HG02642 (cell line): ENCODE results near the gene ASIC4.

Experiments used
- ATAC-seq: cut with Tn5 transposase; IDR thresholded peaks from one replicate; pipeline ENCODE4 v1.9.1; 2021; ENCODE audit warnings: mild to moderate bottlenecking; ENCODE audit not compliant: unreplicated experiment, poor library complexity

The ASIC4 gene

DNA sequence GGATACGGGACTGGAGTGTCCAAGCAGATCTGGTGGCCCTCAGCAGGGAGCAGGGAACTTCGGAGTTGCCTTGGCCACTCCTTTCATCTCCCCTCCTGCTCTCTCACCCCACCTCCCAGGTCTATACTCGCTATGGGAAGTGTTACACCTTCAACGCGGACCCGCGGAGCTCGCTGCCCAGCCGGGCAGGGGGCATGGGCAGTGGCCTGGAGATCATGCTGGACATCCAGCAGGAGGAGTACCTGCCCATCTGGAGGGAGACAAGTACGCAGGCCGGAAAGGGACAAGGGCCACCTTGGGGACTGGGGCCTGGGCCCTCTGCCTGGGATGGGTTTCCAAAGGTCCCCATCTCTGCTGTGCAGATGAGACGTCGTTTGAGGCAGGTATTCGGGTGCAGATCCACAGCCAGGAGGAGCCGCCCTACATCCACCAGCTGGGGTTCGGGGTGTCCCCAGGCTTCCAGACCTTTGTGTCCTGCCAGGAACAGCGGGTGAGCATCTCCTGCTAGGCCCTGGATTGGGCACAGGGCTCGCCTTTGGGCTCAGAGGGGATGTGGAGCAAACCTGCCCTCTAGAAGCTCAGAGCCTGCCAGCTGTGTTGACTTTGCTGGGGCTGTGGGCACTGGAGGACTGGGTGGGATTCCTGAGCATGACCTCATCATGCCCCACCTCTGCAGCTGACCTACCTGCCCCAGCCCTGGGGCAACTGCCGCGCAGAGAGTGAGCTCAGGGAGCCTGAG, 17.5 kb downstream of the ASIC4 start:
- no peak for ATAC-seq

DNA sequence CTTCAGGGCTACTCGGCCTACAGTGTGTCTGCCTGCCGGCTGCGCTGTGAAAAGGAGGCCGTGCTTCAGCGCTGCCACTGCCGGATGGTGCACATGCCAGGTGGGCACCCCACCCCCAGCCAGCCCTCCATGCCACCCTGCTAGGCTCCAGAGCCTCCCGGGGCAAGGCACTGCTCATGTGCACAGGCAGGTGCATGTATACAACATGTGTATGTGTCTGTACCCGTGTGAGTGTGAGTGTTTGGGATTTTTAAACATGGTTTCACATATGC, 18.0 kb downstream of the ASIC4 start:
- no peak for ATAC-seq

DNA sequence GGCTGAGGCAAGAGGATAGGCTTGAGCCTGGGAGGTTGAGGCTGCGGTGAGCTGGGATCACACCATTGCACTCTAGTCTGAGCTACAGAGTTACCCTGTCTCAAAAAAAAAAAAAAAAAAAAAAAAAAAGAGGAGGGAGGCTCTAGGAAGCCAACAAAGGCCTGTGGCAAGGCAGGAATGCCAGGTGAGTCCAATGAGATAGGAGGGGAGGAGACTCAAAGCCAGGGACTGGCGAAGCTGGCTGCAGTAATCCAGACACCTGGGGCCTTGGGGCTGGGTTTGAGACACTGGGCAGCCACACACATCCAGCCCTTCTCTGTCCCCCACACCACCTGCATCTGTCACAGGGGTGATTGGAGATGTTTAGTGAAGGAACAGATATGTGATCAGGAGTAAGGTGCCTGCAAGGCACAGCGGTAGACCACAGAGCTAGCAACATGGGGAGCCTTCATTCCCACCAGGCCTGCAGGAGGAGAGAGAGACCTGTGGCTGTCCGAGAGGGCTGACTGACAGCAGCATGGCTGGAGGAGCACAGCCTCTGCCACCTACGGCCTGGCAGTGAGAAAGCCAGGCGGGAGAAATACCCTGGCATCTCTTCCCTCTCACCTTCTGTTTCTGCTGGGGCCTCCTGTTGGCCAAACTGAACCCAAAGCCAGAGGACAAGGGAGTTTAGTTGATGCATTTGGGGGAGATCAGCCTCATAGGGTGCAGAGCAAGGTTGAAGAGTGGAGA, 19.8 kb downstream of the ASIC4 start:
- ATAC-seq: no peak

DNA sequence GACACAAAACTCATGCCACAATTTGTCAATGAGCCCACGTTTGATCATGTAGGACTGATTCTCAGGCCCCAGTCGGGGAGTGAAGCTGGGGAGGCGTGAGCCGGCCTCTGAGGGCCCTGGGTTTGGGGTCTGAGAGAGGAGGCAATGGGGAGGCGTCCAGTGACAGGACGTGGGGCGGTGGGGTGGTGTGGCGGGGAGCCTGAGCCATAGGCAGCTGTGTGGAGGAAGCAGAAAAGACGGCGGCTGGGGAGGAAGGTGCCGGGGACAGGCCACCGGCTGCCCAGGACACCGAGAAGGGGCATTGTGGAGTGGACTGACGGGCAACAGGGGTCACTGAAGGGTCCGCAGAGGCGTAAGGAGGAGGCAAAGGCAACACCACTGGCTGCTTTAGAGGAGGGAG, 22.1 kb downstream of the ASIC4 start:
- ATAC-seq: no peak

DNA sequence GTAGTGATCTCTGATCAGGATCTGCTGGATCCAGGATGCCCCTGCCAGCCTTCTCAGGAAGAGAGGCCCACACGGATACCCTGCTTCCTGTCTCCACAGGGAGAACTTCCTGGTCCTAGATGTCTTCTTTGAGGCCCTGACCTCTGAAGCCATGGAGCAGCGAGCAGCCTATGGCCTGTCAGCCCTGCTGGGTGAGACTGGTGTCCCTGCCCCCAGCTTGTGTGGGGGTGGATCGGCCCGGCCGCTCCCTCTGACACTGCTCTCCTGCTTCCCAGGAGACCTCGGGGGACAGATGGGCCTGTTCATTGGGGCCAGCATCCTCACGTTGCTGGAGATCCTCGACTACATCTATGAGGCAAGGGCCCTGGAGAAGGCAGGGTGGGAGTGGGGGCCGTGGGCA, 22.7 kb downstream of the ASIC4 start:
- ATAC-seq: no peak

DNA sequence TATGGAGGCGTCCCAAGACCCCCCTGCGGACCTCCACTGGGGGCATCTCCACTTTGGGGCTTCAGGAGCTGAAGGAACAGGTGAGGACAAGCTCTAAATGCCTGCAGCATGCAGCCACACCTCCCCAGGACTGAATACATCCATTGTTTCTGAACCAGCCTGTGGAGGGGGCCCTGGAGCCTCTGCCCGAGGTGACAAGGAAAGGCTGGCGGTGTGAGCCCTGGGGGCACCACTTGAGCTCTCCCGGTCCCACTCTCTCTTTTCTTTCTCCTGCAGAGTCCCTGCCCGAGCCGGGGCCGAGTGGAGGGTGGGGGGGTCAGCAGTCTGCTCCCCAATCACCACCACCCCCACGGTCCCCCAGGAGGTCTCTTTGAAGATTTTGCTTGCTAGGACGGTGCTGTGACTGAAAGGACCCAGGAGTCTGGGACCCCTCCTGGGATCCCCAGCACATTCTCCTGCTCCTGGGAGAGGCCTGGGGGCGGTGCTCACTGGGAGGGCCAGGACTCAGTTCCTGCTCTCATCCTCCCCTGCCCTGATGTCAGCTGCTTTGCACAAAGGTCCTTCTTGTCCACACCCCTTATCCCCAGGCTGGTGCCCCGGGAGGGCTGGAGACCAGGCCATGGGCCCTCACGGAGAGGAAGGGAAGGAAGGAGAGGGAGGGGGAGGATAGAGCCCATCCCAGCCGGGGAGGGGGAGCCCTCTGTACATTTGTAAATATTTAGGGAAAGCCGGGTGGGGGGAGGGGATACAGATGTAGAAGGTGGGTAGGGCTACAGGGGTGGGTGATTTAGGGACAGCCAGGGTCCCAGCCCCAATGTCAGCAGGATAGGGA, 23.6 kb downstream of the ASIC4 start:
- no peak for ATAC-seq

DNA sequence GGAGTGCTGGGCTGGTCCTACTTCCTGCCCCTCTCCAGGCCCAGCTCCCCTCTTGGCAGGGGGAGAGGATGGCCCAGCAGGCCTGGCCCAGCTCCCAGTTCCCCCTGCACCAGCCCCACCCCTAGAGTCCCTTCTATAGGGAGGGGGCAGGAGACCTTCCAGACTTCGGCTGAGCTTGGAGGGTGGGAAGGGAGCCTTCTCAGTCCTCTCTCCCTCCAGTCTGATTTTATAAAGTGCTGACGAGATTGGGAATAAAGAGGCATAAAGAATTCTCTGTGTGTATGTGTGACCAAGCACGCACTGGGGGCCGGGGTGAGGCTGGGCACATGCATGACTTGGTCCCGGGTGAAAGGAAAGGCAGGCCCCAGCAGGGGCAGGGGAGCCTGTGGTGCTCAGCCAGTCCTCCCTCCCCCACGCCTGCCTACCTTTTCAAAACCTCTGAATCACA, 24.2 kb downstream of the ASIC4 start:
- no peak for ATAC-seq

DNA sequence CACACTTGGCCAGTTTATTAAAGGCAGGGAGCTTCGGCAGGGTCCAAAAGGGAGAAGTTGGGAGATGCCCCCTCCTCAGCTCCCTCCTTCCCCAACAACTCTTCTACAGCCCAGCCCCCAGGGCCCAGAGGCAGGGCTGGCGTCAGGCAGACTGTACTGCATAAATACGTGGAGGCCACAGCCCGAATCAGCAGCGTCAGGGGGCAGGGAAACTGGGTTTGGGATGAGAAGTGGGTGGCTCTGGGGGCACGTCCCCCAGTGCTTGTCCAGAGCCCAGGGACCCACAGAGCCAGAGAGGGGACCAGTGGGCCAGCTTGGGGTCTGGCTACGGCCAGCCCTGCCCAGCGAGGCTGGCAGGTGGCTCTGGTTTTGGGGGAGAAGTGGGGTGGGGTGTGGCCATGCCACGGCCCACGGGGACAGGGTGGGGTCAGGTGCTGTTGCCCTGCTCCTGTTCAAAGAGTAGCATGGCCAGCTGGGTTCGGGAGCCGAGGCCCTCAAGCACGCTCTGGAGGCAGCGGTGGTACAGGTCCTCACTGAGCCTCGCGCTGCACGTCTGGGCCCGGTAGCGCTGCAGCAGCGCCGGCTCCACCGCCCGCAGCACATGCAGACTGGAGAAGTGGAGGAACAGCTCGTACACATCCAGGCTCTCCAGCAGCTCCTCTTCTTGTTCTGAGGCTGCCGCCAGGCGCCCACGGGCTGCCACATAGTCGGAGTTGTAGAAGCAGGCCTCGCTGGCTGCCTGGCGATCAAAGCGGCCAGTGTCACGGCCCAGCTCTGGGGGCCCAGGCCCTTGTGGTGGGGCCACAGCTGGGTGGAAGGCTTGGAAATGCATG, 24.9 kb downstream of the ASIC4 start:
- no peak for ATAC-seq

DNA sequence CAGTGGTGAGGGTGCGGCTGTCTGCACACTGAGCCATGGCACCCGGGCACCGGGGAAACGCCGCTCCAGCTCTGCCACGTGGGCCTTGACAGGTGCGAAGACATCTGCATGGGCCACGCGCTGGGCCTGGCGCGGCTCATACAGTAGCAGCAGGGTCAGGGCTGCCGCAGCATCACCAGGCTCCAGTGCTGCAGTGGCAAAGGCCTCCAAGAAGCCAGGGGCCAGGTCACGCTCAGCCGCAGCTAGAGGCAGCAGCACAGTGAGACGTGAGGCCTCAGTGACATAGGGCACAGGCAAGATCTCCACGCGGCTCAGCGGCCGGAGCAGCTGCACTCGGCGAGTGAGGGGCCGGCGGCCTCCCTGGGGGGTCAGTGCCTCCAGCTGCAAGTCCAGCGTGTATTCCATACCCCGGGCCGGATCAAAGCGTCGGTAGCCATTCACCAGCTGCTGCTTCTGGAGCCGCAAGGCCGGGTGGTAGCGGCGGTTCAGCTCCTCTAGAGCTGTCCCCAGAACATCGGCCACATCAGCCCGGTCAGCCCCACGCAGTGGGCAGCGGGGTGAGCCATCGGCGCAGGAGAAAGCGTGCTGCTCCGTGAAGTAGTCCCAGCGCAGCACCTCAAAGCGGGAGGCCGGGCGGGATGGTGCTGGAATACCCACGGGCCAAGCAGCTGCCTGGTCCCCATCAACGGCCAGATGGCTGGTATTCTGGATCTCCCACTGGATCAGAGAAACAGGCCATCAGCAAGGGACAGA, 25.8 kb downstream of the ASIC4 start:
- no peak for ATAC-seq

DNA sequence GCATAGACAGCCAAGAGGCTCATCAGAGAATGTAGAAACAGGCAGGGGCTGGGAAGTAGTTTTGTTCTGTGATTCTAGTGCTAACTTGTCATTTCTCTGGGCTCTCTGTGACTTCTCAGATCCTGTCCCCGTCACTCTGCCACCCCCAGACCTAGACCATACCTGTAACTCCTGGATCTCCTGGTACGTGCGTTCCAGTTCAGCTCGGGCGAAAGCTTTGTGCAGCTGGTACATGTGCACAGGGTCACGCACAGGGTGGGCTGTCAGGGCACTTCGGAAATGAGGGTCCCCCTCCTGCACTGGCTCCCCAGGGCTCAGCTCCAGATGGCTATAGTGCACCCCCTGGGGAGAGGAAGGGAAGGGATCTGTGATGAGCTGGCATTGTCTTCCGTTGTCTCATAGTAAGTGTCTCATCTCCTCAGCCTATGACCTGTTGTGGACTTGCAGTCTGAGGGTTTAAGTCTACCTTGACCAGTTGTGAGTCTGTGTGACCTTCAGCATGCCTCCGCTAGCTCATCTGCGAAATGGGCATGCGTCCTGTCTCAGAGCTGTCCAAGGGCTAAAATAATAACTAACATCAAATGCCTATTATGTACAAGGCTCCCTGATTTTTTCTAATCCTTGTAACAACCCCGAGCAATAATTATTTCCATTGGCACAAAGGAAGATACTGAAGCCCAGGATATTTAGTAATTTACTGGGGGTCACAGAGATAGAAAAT, 26.7 kb downstream of the ASIC4 start:
- no peak for ATAC-seq

DNA sequence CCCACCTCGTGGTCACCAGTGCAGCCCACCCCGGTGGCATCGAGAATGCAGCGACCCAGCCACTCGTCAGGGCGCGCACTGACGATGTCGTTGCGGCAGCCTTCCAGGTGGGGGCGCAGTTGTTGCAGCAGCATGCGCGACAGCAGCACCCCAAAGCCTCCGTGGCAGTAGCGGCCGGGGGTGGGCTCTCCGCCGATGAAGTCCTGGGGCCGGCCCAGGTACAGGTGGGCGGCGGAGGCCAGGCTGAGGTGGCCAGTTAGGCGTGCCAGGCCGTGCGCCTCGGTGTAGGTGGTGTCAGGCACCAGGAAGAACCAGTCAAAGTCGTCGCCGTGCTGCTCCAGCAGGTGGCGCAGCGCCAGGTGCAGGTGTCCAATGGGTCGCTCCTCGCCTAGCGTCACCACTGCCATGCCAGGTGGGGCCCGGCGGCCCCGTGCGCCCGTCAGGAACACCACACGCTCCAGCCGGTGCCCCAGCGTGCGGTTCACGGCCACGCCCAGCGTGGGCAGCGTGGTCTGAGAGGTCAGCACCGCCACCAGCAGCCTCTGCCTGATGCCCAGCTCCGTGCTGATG, 27.4 kb downstream of the ASIC4 start:
- ATAC-seq: peak; percentile 45

DNA sequence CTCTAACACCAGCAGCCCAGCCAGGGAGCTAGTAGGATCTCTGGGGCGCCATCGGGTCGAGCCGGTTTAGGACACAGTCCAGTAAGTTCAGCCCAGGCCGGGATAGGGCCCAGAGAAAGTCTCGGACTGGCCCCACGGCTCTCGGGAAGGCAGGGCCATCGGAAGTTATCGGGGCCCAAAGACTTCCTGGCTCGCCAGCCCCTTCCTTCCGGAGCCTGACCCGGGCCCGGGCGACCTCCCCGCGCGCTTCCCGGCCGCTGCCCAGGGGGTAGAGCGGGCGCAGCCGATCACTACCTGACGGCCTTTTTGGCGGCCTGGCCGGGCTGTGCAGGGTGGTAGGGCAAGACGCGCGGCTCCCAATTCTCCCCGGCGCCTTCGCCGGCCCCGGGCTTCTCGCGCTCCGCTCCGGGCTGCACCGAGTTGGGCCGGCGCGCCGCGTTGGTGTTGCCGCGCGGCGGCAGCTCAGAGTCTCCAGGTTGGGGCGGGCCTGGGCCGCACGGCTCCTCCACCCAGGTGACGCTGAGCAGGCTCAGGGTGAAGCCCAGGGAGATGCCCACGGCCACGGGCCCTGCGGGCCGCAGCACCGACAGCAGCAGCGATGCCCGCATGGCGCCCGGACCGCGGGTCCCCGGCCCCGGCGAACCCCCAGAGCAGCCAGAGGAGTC, 28.8 kb downstream of the ASIC4 start:
- ATAC-seq: peak; percentile 38

DNA sequence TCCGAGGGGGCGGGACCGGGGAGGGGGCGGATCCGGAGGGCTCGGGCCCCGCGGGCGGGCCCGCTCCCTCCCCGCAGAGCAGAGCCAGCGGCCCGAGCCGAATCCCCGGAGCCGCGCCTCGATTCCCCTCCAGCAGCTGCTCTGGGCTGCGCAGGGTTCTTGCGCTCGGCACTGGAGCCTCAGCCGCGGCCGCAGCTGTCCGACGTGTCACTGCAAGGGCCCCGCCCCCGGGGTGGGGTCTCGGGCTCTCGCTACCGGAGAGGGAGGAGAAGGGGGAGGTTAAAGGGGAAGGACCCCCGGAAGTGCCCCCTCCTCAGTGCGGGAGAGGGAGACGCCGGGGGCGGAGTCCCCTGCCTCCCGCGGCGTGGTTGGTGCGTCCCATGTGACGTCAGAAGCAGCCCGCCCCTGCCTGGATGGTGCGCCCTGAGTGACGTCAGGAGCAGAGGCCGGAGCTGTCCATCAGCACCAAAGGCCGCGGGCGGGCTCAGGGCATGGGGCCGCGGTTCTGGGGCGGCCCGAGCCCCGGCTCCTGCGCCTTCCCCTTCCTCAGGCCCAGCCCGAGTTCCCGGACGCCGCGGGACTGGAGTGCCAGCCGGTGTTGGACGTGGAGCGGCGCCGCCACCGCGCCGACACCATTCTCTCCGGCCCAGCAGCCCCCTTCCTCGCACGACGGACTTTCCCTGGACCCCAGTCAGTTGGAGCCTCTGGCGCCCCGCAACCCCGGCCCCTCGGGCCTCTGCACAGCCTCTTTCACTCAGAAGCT, 29.5 kb downstream of the ASIC4 start, which contains the start of the genes CHPF and TMEM198:
Gene CHPF, minus strand, starts transcription at position 214 of the 763 bp plus-strand sequence. CDS start 271 bp downstream, outside the sequence.
Gene TMEM198, plus strand, starts transcription at position 433 of the 763 bp plus-strand sequence. CDS start 700 bp downstream, outside the sequence.
- peak; percentile 83 for ATAC-seq

DNA sequence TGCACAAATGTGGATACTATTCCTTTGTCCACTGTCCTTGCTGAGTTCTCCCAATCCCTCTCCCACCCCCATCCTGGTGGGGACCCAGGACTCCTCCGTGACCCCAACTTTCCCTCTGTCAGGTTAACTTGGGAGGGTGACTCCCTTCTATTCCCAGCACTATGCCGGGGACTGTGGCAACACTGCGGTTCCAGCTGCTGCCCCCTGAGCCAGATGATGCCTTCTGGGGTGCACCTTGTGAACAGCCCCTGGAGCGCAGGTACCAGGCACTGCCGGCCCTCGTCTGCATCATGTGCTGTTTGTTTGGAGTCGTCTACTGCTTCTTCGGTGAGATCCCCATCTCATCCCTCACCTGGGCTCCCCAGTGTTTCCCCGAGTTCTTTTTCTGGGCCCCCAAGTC, 30.3 kb downstream of the ASIC4 start:
- ATAC-seq: no peak

DNA sequence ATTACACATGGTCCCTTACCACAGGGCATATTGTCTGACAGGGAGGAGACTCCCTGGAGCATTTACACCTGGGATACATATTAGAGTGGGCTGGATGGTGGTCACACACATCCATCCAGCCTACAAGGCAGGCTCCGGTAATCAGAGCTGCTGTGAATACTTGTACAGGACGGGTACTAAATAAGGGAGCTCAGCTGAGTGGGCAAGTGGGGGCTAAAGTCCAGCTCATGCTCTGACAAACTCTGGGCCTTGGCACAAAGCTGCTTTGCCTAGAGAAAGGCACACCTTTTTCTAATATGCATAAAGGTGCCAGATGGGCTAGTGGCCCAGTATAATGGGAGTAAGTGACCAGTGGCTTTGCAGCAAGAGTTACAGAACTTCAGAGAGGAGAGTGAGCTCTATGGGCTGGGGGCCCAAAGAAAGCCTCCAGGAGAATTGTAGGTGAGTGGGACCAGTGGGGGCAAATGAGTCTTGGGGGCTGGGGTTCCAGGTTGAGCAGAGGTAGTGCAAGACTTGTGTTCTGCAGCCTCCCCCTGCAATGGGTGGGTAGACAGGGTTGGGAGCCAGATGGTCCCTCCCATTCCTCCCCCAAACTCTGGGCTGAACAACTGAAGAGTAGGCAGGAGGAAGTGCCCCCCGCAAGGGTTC, 31.1 kb downstream of the ASIC4 start:
- no peak for ATAC-seq

DNA sequence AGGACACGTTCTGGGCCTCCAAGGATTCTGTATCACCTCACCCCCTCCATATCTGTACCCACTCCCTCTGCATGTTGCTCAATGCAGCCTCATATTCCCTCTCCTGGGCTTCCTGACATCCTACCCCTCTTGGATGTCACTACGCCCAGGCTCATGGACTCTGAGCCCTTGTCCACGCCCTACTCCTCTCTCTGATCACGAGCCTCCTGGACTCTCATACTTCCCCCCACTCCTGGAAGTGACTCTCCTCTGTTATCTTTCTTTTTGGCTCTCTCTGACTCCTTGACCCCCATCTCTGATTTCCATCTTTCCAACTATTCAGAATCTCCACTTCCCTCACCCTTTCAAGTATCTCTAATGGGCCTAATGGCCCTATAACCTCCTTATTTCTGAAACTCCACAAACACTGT, 31.7 kb downstream of the ASIC4 start:
- ATAC-seq: no peak

DNA sequence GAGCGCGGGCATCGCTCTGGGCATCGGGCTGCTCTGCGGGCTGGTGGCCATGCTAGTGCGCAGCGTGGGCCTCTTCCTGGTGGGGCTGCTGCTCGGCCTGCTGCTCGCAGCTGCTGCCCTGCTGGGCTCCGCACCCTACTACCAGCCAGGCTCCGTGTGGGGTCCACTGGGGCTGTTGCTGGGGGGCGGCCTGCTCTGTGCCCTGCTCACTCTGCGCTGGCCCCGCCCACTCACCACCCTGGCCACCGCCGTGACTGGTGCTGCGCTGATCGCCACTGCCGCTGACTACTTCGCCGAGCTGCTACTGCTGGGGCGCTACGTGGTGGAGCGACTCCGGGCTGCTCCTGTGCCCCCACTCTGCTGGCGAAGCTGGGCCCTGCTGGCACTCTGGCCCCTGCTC, 33.3 kb downstream of the ASIC4 start:
- ATAC-seq: no peak
